ENCODE results near the gene SSR1. TPM values are rescaled to one million over a fixed set of nuclear protein-coding genes. Genes with fewer than 3 reads are reported as not detected.

The SSR1 gene
- total and polyA plus RNA-seq, 2 of the 13 experiments (the other 11 are each of a cell fraction or from before 2014, with no cell fraction given): 203 to 243 TPM

DNA sequence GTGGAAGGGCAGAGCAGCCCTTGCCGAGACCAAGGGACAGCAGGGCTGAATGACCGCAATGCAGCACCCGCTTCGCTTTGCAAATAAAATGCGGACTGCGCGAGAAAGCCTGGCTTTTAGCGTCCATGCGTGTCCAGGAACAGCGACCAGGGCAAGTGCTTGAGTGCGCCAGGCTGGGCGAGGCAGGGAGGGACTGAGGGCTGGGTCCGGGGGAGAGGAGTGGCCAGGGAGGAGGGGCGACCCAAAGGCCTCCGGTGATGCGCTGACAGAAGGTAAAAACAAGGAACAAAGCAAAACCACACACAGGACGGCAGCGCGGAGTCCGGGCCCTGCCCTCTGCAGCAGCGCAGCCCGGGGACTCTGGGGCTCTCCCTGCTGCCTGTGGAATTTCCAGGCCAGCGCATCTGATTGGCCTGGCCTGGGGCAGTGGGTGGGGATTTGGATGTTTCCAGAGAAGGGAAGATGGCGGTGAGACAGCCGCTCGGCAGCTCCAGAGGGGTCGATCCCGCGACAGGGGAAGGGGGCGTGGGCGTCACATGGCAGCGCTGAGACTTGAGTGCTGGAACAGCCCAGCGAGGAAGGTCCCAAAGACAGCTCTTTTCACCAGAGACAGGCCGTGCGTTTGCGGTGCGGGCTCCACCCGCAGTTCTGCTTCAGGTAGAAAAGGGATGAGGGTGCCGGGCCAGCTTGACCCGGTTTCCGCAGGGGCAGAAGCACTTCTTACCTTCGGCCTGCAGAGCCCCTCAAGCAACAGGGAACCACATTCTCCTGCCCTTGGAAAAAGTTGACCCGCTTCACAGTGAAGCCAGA lies 51.8 kb downstream of the SSR1 start (continued):
- TF ChIP-seq SRSF9 (IDR thresholded peaks at IDR 0.05; ENCODE audit: borderline replicate concordance, insufficient read depth, low read depth, low read length, poor library complexity, severe bottlenecking): no peak
- 0 out of 2 replicates have a peak, but pooled peaks have one; percentile 40 for TF ChIP-seq RNF2 (conservative IDR thresholded peaks at IDR 0.05; ENCODE audit: low read depth)
- peak; percentile 43 for TF ChIP-seq HNRNPK (IDR thresholded peaks at IDR 0.05; ENCODE audit: low read depth, low read length, poor library complexity, severe bottlenecking)
- peak; percentile 95; the same call in 1 of the 2 replicates for TF ChIP-seq ZNF567 (CRISPR knock-in tag; IDR thresholded peaks at IDR 0.05; ENCODE audit: borderline replicate concordance)
- peak; percentile 15; the same call in 1 of the 2 replicates for TF ChIP-seq NFATC3 (CRISPR knock-in tag; IDR thresholded peaks at IDR 0.05)
- no peak for TF ChIP-seq SOX6 (IDR thresholded peaks at IDR 0.05)
- peak; percentile 83 for TF ChIP-seq SOX6 (CRISPR knock-in tag; IDR thresholded peaks at IDR 0.05)
- no peak for TF ChIP-seq MAF1 (CRISPR knock-in tag; IDR thresholded peaks at IDR 0.05; ENCODE audit: borderline replicate concordance)
- 0 out of 2 replicates have a peak, but pooled peaks have one; percentile 16 for TF ChIP-seq MAZ (IDR thresholded peaks at IDR 0.05; ENCODE audit: borderline replicate concordance, low read depth, low read length)
- no peak; the same call in 1 of the 2 replicates for TF ChIP-seq MAZ (CRISPR knock-in tag; IDR thresholded peaks at IDR 0.05; ENCODE audit: low read depth)
- TF ChIP-seq ZMAT3 (CRISPR knock-in tag; conservative IDR thresholded peaks at IDR 0.05): peak; percentile 26
- TF ChIP-seq MAFK (conservative IDR thresholded peaks at IDR 0.05 in 1 of 2, IDR thresholded peaks at IDR 0.05 in 1 of 2; ENCODE audit: low read length in 2 of 2): 0 out of 4 replicates have a peak, but pooled peaks of 1 of the 2 experiments have one; percentile 12
- TF ChIP-seq IRX3 (CRISPR knock-in tag; IDR thresholded peaks at IDR 0.05; ENCODE audit: borderline replicate concordance, low read depth): peak; percentile 35; the same call in 1 of the 2 replicates
- peak; percentile 67 for TF ChIP-seq BRD4 (CRISPR knock-in tag; IDR thresholded peaks at IDR 0.05)
- TF ChIP-seq, protein P1, sequence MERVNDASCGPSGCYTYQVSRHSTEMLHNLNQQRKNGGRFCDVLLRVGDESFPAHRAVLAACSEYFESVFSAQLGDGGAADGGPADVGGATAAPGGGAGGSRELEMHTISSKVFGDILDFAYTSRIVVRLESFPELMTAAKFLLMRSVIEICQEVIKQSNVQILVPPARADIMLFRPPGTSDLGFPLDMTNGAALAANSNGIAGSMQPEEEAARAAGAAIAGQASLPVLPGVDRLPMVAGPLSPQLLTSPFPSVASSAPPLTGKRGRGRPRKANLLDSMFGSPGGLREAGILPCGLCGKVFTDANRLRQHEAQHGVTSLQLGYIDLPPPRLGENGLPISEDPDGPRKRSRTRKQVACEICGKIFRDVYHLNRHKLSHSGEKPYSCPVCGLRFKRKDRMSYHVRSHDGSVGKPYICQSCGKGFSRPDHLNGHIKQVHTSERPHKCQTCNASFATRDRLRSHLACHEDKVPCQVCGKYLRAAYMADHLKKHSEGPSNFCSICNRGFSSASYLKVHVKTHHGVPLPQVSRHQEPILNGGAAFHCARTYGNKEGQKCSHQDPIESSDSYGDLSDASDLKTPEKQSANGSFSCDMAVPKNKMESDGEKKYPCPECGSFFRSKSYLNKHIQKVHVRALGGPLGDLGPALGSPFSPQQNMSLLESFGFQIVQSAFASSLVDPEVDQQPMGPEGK (CRISPR knock-in tag; IDR thresholded peaks at IDR 0.05): no peak; the same call in none of the 2 replicates
- peak; percentile 35; the same call in 1 of the 2 replicates for TF ChIP-seq YEATS2 (CRISPR knock-in tag; IDR thresholded peaks at IDR 0.05; ENCODE audit: borderline replicate concordance)
- no peak for TF ChIP-seq TBX3 (IDR thresholded peaks at IDR 0.05; ENCODE audit: borderline replicate concordance)
- TF ChIP-seq, protein P2, sequence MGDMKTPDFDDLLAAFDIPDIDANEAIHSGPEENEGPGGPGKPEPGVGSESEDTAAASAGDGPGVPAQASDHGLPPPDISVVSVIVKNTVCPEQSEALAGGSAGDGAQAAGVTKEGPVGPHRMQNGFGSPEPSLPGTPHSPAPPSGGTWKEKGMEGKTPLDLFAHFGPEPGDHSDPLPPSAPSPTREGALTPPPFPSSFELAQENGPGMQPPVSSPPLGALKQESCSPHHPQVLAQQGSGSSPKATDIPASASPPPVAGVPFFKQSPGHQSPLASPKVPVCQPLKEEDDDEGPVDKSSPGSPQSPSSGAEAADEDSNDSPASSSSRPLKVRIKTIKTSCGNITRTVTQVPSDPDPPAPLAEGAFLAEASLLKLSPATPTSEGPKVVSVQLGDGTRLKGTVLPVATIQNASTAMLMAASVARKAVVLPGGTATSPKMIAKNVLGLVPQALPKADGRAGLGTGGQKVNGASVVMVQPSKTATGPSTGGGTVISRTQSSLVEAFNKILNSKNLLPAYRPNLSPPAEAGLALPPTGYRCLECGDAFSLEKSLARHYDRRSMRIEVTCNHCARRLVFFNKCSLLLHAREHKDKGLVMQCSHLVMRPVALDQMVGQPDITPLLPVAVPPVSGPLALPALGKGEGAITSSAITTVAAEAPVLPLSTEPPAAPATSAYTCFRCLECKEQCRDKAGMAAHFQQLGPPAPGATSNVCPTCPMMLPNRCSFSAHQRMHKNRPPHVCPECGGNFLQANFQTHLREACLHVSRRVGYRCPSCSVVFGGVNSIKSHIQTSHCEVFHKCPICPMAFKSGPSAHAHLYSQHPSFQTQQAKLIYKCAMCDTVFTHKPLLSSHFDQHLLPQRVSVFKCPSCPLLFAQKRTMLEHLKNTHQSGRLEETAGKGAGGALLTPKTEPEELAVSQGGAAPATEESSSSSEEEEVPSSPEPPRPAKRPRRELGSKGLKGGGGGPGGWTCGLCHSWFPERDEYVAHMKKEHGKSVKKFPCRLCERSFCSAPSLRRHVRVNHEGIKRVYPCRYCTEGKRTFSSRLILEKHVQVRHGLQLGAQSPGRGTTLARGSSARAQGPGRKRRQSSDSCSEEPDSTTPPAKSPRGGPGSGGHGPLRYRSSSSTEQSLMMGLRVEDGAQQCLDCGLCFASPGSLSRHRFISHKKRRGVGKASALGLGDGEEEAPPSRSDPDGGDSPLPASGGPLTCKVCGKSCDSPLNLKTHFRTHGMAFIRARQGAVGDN (CRISPR knock-in tag; IDR thresholded peaks at IDR 0.05): peak; percentile 97
- TF ChIP-seq ZFP37 (CRISPR knock-in tag; IDR thresholded peaks at IDR 0.05; ENCODE audit: borderline replicate concordance): peak; percentile 76; the same call in 1 of the 2 replicates
- no peak for TF ChIP-seq SYNCRIP (IDR thresholded peaks at IDR 0.05; ENCODE audit: insufficient read depth, low read depth, low read length)
- peak; percentile 93; the same call in 1 of the 2 replicates for TF ChIP-seq ZNF337 (CRISPR knock-in tag; IDR thresholded peaks at IDR 0.05; ENCODE audit: borderline replicate concordance, low read depth)
- no peak for TF ChIP-seq ADNP (CRISPR knock-in tag; IDR thresholded peaks at IDR 0.05)
